Activated gamma-delta T cell treated with anti-CD3 and anti-CD28 coated beads, Interleukin-2, amount 50 U/mL, for 16 hours (primary cell): ENCODE data around the gene KPNB1.

ENCODE experiments used
- DNase-seq: peaks from one replicate; pipeline ENCODE4 v3.0.0-alpha.2; 2020; ENCODE audit warnings: low read depth

KPNB1 gene

GRCh38 chr17:47711366-47712099 lies 61.8 kb downstream of the KPNB1 start:
- no peak for DNase-seq

GRCh38 chr17:47712330-47713023 lies 62.8 kb downstream of the KPNB1 start:
- DNase-seq, result no peak

DNA sequence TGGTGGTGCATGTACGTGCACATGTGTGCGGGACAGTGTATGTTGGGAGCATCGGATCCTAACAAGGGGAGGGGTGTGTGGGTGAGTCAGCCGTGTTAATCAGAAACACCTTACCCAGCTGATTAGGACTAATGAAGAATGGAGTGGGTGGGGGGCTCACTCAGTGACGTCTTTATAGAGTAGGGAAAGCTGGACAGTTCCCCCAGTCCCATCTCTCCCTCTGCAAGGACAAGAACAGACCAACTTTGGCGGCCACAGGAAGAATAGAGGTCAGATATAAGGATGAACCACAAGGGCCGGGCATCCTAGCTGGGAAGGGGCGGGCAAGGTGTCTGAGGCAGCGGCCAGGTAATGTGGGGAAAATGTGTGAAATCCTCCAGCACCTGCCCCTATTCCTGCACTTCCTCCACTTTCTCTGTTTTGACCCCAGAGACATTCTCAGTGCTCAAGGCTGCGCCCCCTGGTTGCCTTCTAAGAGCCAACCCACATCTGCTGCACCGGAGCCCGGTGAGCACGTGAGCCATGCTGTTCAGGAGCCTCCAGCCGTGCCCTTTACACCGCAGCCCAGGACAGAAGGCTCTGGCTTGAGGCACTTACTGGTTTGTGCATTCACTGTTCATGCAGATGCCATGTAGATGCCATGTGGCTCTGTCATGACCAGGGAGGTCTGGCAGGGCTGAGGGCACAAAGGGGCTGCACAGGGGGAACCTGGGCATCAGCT lies 64.4 kb downstream of the KPNB1 start:
- no peak for DNase-seq

- no peak for DNase-seq
Observed at GRCh38 chr17:47714773-47715396, 65.2 kb downstream of the KPNB1 start.

DNA sequence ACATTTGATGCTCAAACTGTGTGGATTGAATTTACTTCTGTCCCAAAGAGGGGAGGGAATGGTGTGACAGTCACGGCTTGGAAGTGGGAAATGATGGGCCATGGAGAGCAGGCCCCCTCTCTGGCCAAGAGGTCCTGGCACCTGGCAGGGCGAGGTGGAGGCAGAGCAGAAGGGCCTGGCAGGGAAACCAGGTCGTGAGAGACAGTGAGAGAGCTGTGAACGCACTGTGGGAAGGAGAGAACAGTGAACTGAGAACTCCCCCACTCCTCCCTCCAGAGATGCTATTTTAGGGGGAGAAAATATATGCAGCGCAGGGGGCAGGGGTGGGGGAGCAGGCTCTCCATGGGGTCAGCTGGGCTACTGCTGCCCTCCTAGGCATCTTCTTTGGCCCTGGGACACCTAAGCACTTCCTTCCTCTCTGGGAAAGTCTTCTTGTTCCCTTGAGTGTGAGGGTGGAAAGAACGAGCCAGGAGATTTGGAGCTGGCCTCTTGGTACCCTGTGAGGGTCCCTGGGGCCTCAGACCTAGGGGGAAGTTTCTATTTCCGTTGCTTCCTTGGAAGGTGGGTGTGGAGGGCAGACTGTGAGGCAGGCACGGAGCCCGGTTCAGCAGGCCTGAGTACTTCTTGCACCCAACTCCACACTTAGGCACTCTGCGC lies 66.1 kb downstream of the KPNB1 start:
- no peak for DNase-seq

DNA sequence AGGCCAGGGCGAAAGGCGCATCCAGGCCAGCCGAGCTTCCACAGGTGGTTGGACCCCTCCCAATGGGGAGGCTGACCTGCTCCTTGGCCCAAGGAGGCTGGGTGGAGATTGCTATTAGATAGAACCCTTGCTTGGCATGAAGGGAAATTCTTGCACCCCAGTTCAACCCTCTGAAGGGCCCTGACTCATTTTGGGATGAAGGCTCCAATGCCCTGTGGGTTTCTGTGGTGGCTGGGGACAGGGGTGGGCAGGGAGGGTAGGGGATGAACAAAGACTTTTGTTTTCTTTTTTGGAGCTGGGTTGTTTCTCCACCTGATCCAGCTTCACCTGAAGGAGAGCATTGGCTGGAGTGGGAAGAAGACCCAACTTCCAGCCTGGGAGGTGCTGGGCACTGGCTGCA lies 66.7 kb downstream of the KPNB1 start:
- DNase-seq, result no peak

DNA sequence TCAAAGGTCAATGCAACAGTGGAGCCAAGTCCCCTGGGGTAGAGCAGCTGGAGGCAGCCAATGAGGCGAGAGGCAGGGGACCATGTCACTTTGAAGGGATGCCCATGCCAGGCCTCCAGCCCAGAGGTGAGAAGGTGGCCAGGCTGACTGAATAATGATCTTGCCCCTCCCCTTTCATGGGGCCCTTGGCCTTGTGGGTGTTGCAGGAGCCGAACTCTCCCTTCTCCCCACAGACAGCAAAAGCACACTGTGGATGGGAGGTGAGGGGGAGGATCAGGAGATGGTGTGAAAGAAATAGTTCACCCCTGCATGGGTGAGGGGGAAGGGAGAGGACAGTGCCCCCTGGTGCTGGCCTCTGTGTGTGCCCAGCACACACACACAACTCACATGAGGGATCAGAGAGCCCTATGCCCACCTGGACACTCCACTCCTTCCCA lies 67.6 kb downstream of the KPNB1 start:
- no peak for DNase-seq

DNA sequence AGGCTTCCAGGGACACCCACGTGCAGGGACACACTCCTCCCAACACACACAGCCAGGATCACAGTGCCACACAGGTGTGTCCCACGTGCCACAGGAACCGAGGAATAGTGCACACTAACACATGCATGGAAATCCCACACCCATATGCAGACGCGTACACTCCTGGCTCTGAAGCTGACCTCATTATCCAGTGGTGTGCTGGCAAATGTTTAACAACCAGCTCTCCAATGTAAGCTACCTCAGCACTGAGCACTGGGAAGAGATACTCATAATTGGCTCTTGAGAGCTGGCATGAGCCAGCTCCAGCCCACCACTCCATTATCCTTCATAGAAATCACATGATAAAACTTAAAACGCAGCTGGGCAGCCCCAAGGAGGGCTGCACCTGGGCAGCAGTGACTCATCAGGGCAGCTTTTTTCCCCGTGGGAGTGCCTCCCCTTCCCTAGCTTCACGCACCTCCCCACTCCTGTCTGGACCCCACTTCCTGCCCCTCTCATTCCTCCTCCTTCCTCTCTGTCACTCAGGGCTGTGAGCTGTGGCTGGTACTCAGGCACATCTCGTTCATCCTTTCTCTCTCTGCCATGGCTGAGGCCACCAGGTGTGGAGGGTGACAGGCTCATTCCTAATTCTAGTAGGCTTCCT lies 68.4 kb downstream of the KPNB1 start:
- DNase-seq, result no peak

- no peak for DNase-seq
Observed at GRCh38 chr17:47718634-47719405, 69.1 kb downstream of the KPNB1 start.

DNA sequence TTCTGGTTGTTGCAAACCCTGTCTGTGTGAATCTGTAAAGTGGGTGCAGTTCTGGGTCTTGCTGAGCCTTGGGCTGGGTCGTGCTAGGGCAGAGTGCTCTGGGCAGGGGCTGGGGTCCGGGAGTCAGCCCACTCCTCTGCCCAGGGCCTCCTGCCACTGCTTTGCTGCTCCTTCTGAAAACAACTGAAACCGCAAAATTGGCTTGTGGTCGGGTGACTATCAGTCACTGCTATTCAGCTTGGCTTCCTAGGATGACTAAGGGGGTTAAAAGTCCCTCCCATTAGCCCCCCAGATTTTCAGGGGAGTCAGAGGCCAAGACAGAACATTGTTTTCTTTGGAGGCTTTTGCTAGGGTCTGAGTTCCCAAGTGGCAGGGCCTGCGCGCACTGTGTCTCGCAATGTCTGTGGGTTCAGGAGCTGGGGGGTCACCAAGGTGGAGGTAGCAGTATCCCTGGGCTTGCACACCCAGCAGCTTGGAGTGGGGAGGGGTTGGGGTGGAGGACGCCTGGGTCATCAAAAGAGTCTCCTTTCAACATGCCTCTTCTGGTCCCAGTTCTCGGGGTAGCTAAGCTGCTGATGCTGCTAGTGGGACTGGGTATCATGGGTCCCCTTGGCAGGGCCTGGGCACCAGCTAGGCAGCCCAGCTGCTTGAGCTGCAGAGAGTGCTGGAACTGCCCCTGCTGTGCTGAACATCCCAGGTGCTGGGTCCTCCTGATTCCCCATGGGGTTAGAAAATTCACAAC lies 69.9 kb downstream of the KPNB1 start:
- peak; percentile 58 for DNase-seq

DNA sequence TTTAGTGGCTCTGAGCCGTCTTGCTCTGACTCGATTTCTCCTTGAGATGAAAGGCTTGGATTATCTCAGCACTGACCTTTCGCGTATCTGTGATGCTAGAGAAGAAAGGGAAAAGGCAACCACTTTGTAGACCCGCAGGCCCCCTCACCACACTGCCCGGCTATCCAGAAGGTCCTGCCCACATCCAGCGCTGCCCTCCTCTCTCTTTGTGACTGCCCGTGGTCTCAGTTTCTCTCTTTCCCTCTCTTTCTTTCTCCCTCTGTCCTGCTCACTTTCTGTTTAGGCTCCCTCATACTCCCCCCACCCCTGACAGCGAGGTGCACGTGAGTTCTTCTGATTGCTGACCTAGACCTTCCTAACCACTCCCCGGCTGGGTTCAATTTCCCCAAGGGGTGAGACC lies 70.5 kb downstream of the KPNB1 start:
- no peak for DNase-seq

DNA sequence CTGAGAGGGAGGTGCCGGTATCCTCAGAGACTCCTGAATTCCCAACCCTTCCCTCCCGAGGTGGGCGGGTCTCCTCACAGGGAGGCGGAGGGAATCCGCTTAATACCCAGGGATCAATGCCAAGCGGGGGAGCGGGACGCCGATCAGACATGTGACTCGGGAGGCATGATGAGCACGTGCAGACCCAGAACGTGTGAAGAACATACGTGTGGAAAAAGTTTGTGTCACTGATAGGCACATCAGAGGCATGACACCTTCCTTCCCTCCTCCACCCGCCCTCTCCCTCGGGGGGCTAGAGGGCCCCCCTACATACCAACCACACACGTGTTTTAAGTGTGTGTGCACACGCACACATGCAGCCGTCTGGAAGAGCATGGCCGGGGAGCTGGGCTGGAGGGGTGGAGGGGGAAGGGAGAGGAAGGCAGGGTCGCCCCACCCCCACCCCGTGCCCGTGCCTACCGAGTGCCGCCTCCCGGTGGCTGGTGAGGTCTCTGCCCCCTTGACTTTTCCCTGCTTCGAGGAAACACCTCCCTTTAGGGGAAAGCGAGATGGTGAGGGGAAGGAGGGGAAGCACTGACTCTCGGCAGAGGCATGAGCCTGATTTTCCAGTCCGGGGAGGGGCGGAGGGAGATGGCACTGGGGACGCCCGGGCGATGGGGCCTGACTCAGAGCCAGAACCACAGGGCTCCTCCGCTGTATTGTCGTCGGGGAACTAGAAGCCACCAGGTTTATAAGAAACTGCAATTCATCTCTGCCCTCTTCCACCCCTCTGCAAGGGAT lies 71.2 kb downstream of the KPNB1 start:
- DNase-seq, result peak; percentile 89

DNA sequence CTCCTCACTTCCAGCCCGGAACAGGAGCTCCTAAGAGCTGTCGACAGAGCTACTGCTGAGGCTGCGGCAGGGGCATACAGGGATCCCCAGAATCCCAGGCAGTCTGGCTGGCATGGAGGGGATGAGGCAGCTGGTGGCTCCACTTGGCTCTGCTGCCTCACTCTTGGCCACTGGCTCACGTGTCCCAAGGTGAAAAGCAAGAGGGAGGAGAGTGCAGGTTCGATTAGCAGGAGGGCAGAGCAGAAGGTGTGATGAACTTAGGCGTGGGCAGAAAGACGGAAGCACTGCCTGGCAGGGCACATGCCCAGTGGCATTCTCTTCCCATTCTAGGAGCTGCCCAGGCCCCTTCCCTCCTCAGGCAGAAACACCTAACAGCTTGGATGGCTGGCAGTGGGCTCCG lies 72.0 kb downstream of the KPNB1 start:
- no peak for DNase-seq

- no peak for DNase-seq
Observed at GRCh38 chr17:47724705-47725104, 75.0 kb downstream of the KPNB1 start.

DNA sequence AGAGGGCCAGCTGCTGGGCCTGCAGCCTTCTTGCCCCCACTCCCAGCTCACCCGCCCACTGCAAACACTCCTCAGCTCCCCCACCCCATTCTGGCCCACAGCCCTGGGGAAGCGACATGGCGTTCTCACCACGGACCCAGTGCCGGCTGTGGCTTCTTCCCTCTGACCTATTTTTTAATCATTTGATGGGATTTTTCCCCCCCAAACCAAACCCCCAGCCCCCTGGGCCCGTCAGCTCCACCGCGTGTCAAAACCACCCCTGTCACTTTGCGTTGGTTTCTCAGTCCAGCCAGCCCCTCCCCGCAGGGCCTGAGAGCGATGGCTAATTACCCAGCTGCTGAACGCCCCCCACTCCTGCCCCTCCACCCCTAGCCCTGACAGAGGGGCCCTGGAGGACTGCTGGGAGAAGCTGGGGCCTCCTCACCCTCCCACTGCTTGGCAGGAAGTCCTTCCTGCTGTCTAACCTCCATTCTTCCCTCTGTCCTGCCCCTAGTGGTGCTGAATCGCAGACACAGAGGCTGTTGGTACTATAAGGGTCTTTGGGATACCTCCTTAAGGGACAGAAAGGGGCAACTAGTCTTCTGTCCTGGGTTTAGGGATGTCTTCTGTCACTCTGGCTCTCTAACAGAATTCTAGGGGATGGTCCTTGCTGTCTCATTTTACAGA lies 75.9 kb downstream of the KPNB1 start:
- DNase-seq, result no peak

DNA sequence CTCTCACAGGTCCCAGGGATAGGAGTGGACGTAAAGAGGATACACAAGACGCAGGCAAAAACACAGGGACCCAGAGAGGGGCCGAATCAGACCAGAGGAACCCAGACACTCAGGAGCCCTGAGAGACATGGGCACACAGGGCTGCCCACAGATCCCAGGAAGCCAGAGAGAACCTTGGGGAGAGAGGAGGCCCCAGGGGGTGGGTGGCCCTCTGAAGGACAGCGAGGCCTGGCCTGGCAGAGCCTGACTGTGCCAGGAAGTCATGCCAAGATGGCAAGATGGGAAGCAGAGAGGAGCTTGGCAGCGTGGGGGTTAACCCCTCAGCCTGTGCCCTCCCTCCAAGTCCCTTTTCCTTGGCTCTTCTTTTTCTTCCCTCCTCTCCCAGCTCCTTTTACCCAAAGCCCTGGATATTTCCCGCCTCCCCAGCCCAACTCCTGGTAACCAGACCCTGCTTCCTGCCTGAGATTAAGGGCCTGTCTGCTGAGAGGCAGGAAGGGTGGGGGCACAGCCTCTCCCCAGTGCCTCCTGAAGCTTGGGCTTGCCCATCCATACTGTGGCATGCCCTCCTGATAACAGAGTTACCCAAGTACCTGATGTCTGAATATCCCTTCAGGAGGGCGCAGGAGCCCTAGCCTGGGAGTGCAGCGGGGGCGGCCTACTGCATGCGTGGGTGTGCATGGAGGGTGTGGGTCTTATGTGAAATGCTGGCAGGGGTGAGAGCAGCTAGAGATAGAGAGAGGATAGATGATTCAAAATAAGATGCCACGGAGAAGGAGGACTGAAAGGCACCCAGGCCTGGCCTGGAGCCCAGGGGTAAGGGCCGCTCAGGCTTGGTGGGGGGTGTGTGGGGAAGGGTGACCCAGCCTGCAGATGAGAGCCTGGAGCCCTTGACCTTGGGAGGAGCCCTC lies 77.3 kb downstream of the KPNB1 start:
- DNase-seq, result no peak

DNA sequence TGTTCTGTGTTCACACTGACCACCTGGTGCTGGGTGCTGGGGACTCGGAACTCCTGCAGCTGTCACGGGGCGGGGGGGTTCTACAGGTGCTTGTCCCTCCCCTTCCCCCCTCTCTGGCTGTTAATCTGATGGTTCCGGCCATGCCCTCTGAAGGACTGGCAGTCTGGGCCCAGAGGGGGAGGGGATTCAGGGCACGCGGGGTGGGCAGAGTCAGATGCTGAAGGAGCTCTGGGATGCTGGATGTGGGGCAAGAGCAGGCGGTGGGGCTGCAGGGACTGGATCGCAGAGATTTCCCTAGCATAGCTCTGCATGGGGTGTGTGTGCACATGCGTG lies 78.0 kb downstream of the KPNB1 start:
- DNase-seq, result no peak
